Measurements from ENCODE around the gene BACH2. TPM values are rescaled to one million over a fixed set of nuclear protein-coding genes. Genes with fewer than 3 reads are reported as not detected.

The BACH2 gene
- total and polyA plus RNA-seq, 2 of the 8 experiments (the other 6 are each of a cell fraction or from before 2014, with no cell fraction given) = 1.9 to 5.9 TPM

DNA sequence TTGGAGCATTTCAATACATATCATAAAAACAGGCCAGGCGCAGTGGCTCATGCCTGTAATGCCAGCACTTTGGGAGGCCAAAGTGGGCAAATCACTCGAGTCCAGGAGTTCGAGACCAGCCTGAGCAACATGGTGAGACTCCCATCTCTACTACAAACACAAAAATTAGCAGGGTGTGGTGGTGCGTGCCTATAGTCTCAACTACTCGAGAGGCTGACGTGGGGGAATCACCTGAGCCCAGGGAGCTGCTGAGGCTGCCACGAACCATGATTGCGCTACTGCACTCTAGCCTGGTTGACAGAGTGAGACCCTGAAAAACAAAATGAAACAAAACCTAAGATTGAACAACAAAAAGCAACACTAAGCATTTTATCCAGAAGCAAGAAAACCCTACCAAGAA lies 47.2 kb downstream of the BACH2 start:
- Histone ChIP-seq H4K8ac (ENCODE audit: extremely low read depth, insufficient read depth, low read length) (no peak overlapping the region), H3K27me3 (replicated peaks in 1 of 4; ENCODE audit: control insufficient read depth in 3 of 4, extremely low read depth in 1 of 4, insufficient read depth in 3 of 4, low read length in 3 of 4) (no peaks in the 10 kb centered on the region), H2BK20ac (ENCODE audit: low read length) (no peak overlapping the region), H3K36me3 (ENCODE audit: control insufficient read depth in 2 of 4, insufficient read depth in 4 of 4, low read length in 3 of 4) (no peaks in the 10 kb centered on the region), H3K4me1 (replicated peaks in 1 of 4; ENCODE audit: control insufficient read depth in 3 of 4, insufficient read depth in 4 of 4, low read length in 3 of 4) (no peaks in the 10 kb centered on the region), H3K4ac (replicated peaks; ENCODE audit: insufficient read length, low read depth, low read length) (no peak overlapping the region), H3K79me2 (ENCODE audit: control insufficient read depth in 1 of 2, insufficient read depth in 2 of 2, low read length in 2 of 2) (no peaks in the 10 kb centered on the region), H3K4me3 (ENCODE audit: extremely low read depth in 1 of 4, insufficient read depth in 2 of 4, low read depth in 3 of 4, low read length in 4 of 4) (no peak overlapping the region), H3K27ac (ENCODE audit: low read depth, low read length) (no peak overlapping the region), H2AFZ (ENCODE audit: low read length) (no peak overlapping the region), H3K56ac (replicated peaks; ENCODE audit: insufficient read length, low read depth, low read length) (no peak overlapping the region), H2BK12ac (ENCODE audit: low read depth, low read length) (no peak overlapping the region), H4K91ac (replicated peaks; ENCODE audit: insufficient read length, low read length) (no peak overlapping the region), H2BK5ac (ENCODE audit: low read depth, low read length) (no peak overlapping the region), H2AK5ac (ENCODE audit: low read depth, low read length) (no peak overlapping the region), H2BK15ac (ENCODE audit: low read length) (no peak overlapping the region), H3K14ac (ENCODE audit: insufficient read length) (no peak overlapping the region), H4K20me1 (replicated peaks in 1 of 2; ENCODE audit: control insufficient read depth in 1 of 2, insufficient read depth in 2 of 2, low read length in 2 of 2) (no peaks in the 10 kb centered on the region), H3K9ac (replicated peaks in 1 of 4; ENCODE audit: extremely low read depth in 1 of 4, low read depth in 3 of 4, low read length in 3 of 4) (no peak overlapping the region), H3K9me3 (ENCODE audit: insufficient read depth in 2 of 2, low read depth in 1 of 2, low read length in 1 of 2) (no peaks in the 10 kb centered on the region), H3K4me2 (ENCODE audit: insufficient read depth in 1 of 2, low read depth in 2 of 2, low read length in 2 of 2) (no peak overlapping the region), H3K79me1 (ENCODE audit: low read depth, low read length) (no peaks in the 10 kb centered on the region), H3K23me2 (ENCODE audit: low read depth, low read length) (no peaks in the 10 kb centered on the region), H2BK120ac (replicated peaks; ENCODE audit: low read depth, low read length) (no peak overlapping the region), H3K23ac (ENCODE audit: insufficient read length) (no peak overlapping the region), H3K18ac (ENCODE audit: extremely low read depth, low read length) (no peak overlapping the region), H4K5ac (ENCODE audit: insufficient read length, low read depth, low read length) (no peak overlapping the region)
- ChIA-PET POLR2A (ENCODE audit: partially characterized antibody) (no interaction called here), CTCF (ENCODE audit: partially characterized antibody) (no interaction called here)
- WGBS, 2 experiments (ENCODE audit: extremely low coverage in 1 of 2, insufficient coverage in 1 of 2, insufficient read length in 1 of 2, insufficient replicate concordance in 2 of 2, low coverage in 1 of 2, low lambda C conversion rate in 2 of 2, missing lambda C conversion rate in 1 of 2) = 88% methylated on average over 8 of the region's 8 CpGs; no CpG with 5 or more reads in 1 of the 2 experiments
- FAIRE-seq (no peak), DNase-seq (ENCODE audit: low read depth in 1 of 2, low spot score in 2 of 2) (no peak)
- TF ChIP-seq PHF8 (conservative IDR thresholded peaks at IDR 0.05; ENCODE audit: low read depth, low read length) (no peak), JUN (IDR thresholded peaks at IDR 0.05; ENCODE audit: low read depth, low read length) (no peak), RNF2 (IDR thresholded peaks at IDR 0.05; ENCODE audit: borderline replicate concordance, low read depth, low read length, missing control alignments, poor library complexity, severe bottlenecking) (no peak), HDAC2 (IDR thresholded peaks at IDR 0.05; ENCODE audit: borderline replicate concordance in 1 of 2, low read depth in 2 of 2, low read length in 2 of 2) (no peak), KDM1A (IDR thresholded peaks at IDR 0.05; ENCODE audit: borderline replicate concordance, low read length) (no peak), CREB1 (IDR thresholded peaks at IDR 0.05) (no peak), SP1 (IDR thresholded peaks at IDR 0.05; ENCODE audit: low read depth, low read length) (no peak), SRF (IDR thresholded peaks at IDR 0.05; ENCODE audit: low read depth, low read length) (no peak), BACH1 (IDR thresholded peaks at IDR 0.05; ENCODE audit: low read length) (no peak), SIX5 (IDR thresholded peaks at IDR 0.05; ENCODE audit: low read depth, low read length) (no peak), EZH2 (IDR thresholded peaks at IDR 0.05; ENCODE audit: low read depth, low read length, severe bottlenecking) (no peak), EGR1 (IDR thresholded peaks at IDR 0.05; ENCODE audit: borderline replicate concordance, low read depth, low read length) (no peak), RBBP5 (IDR thresholded peaks at IDR 0.05; ENCODE audit: borderline replicate concordance, low read depth, low read length) (no peak), MAFK (IDR thresholded peaks at IDR 0.05; ENCODE audit: low read depth, low read length) (no peak), JUND (IDR thresholded peaks at IDR 0.05; ENCODE audit: low read length) (no peak), SUZ12 (IDR thresholded peaks at IDR 0.05; ENCODE audit: low read length) (no peak)
